K562 (cell line): Measurements from ENCODE around the gene GLI1. TPM values are rescaled to one million over a fixed set of nuclear protein-coding genes. Genes with fewer than 3 reads are reported as not detected.

Source experiments
- ASH1L ChIP-seq: fragments of 450-650 bp; IDR thresholded peaks from 2 replicates; pipeline ENCODE4 v1.6.1; 2018; ENCODE audit warnings: borderline replicate concordance, mild to moderate bottlenecking, low read depth; ENCODE audit not compliant: partially characterized antibody
- CHCHD3 ChIP-seq: fragments of 250-450 bp; sonication (Bioruptor Pico); IDR thresholded peaks from 2 replicates; pipeline ENCODE4 v2.1.2; 2022; ENCODE audit warnings: mild to moderate bottlenecking
- COPS2 ChIP-seq: fragments of 450-650 bp; conservative IDR thresholded peaks from 2 replicates; pipeline ENCODE4 v1.6.1; 2016; ENCODE audit warnings: mild to moderate bottlenecking, moderate library complexity
- ELF2 ChIP-seq: fragments of 250-450 bp; sonication (Bioruptor Pico); IDR thresholded peaks from 2 replicates; pipeline ENCODE4 v1.5.0; 2021; ENCODE audit warnings: mild to moderate bottlenecking
- HMGN3 ChIP-seq: IDR thresholded peaks from 2 replicates; pipeline ENCODE4 v1.6.1; 2011; ENCODE audit warnings: borderline replicate concordance, low read depth, mild to moderate bottlenecking, mixed read lengths, low read length; ENCODE audit not compliant: insufficient read length; ENCODE audit errors: extremely low read depth
- MTA2 ChIP-seq: fragments of 450-650 bp; IDR thresholded peaks from 2 replicates; pipeline ENCODE4 v1.6.1; 2016; ENCODE audit warnings: low read depth
- MXI1 ChIP-seq: IDR thresholded peaks from 2 replicates; pipeline ENCODE4 v1.6.1; 2011; ENCODE audit warnings: low read depth, mild to moderate bottlenecking, improper control_type of control experiment, low read length
- MYC ChIP-seq, 2 experiments: fragments of 250-450 bp in 1 of 2; sonication (Bioruptor Pico) in 1 of 2; IDR thresholded peaks; 2 replicates each; pipeline versions ENCODE4 v1.5.1 to v1.6.1; 2012 to 2021; ENCODE audit warnings: low read depth in 2 of 2, borderline replicate concordance in 1 of 2, improper control_type of control experiment in 1 of 2, low read length in 1 of 2, mild to moderate bottlenecking in 1 of 2, moderate library complexity in 1 of 2
- NEUROD1 ChIP-seq: fragments of 150-350 bp; IDR thresholded peaks from 2 replicates; pipeline ENCODE4 v1.6.1; 2014; ENCODE audit warnings: borderline replicate concordance, low read length, low read depth; ENCODE audit not compliant: partially characterized antibody
- NFE2 ChIP-seq: IDR thresholded peaks from 2 replicates; pipeline ENCODE4 v1.6.1; 2014; ENCODE audit warnings: antibody characterized with exemption, low read depth
- NFRKB ChIP-seq: fragments of 450-650 bp; IDR thresholded peaks from 2 replicates; pipeline ENCODE4 v1.6.1; 2016; ENCODE audit warnings: low read depth
- POLR2A ChIP-seq: fragments of 450-650 bp; conservative IDR thresholded peaks from 2 replicates; pipeline ENCODE4 v1.6.1; 2016
- TBP ChIP-seq: optimal IDR thresholded peaks from 2 replicates; pipeline ENCODE3; 2011; ENCODE audit warnings: low read depth, low read length, improper control_type of control experiment
- TGIF2 ChIP-seq: sonication (generic); formaldehyde crosslinking; IDR thresholded peaks from 2 replicates; pipeline ENCODE4 v1.8.1; 2022; ENCODE audit warnings: mild to moderate bottlenecking, missing genetic modification reagents, moderate library complexity
- TSC22D4 ChIP-seq: fragments of 450-650 bp; IDR thresholded peaks from 2 replicates; pipeline ENCODE4 v1.6.1; 2016; ENCODE audit warnings: missing genetic modification characterization, missing biosample characterization, control low read depth
- XRCC5 ChIP-seq: fragments of 200-400 bp; formaldehyde crosslinking; IDR thresholded peaks from 2 replicates; pipeline ENCODE4 v1.6.1; 2017; ENCODE audit warnings: low read depth, mild to moderate bottlenecking, low read length
- ZNF140 ChIP-seq: fragments of 250-450 bp; sonication (Bioruptor Pico); IDR thresholded peaks from 2 replicates; pipeline ENCODE4 v1.8.0; 2021; ENCODE audit warnings: moderate library complexity, mild to moderate bottlenecking, inconsistent platforms
- ZNF143 ChIP-seq: sonication (generic); formaldehyde crosslinking; IDR thresholded peaks from 2 replicates; pipeline ENCODE4 v1.9.0; 2022; ENCODE audit warnings: mild to moderate bottlenecking, missing genetic modification reagents
- ZNF3 ChIP-seq: fragments of 250-450 bp; sonication (Bioruptor Pico); IDR thresholded peaks from 2 replicates; pipeline ENCODE4 v1.5.0; 2021; ENCODE audit warnings: mild to moderate bottlenecking, moderate library complexity
- ZNF384 ChIP-seq: IDR thresholded peaks from 2 replicates; pipeline ENCODE4 v1.6.1; 2012; ENCODE audit warnings: low read depth, low read length, improper control_type of control experiment
- ZNF668 ChIP-seq: fragments of 250-450 bp; sonication (Bioruptor Pico); IDR thresholded peaks from 2 replicates; pipeline ENCODE4 v1.8.0; 2022; ENCODE audit warnings: mild to moderate bottlenecking, inconsistent platforms
- polyA plus RNA-seq, 8 experiments: library from polyadenylated mRNA; depleted of rRNA in 4 of 8; stranded (reverse) in 5 of 8; unstranded in 3 of 8; fragments of >200 nt; fragmentation: Nextera tagmentation in 2 of 8; fragmentation: Illumina TruSeq in 1 of 8; extraction: Ambion mirVana in 2 of 8; extraction: Trizol in 1 of 8; gene quantifications; 2 replicates each; pipeline versions ENCODE4 v1.2.1 to v1.2.3, GENCODE V29; 2011 to 2014; ENCODE audit warnings: inconsistent platforms in 1 of 8, missing spikeins in 1 of 8
- total RNA-seq, 7 experiments: library from RNA; depleted of rRNA in 6 of 7; stranded (reverse); fragments of >200 nt in 6 of 7; fragmentation: Illumina TruSeq in 2 of 7; extraction: Trizol in 2 of 7; gene quantifications; 2 replicates each; pipeline versions ENCODE4 v1.2.1 to v1.2.3, GENCODE V29; 2011 to 2021; ENCODE audit warnings: low replicate concordance in 1 of 7
- TF ChIP-seq, protein P1 (sequence below): fragments of 250-450 bp; sonication (Bioruptor Pico); IDR thresholded peaks from 2 replicates; pipeline ENCODE4 v1.5.0; 2022; ENCODE audit warnings: mild to moderate bottlenecking
- TF ChIP-seq, protein P2 (sequence below): sonication (generic); formaldehyde crosslinking; IDR thresholded peaks from 2 replicates; pipeline ENCODE4 v1.8.1; 2023; ENCODE audit warnings: mild to moderate bottlenecking, missing genetic modification reagents
- TF ChIP-seq, protein P3 (sequence below): fragments of 450-650 bp; IDR thresholded peaks from 2 replicates; pipeline ENCODE4 v1.6.1; 2018; ENCODE audit warnings: mild to moderate bottlenecking, low read depth; ENCODE audit not compliant: partially characterized antibody

The GLI1 gene
- total and polyA plus RNA-seq, 9 of the 15 experiments (the other 6 are each of a cell fraction or from before 2014, with no cell fraction given): 0.24 to 3.7 (median 0.61) TPM

DNA sequence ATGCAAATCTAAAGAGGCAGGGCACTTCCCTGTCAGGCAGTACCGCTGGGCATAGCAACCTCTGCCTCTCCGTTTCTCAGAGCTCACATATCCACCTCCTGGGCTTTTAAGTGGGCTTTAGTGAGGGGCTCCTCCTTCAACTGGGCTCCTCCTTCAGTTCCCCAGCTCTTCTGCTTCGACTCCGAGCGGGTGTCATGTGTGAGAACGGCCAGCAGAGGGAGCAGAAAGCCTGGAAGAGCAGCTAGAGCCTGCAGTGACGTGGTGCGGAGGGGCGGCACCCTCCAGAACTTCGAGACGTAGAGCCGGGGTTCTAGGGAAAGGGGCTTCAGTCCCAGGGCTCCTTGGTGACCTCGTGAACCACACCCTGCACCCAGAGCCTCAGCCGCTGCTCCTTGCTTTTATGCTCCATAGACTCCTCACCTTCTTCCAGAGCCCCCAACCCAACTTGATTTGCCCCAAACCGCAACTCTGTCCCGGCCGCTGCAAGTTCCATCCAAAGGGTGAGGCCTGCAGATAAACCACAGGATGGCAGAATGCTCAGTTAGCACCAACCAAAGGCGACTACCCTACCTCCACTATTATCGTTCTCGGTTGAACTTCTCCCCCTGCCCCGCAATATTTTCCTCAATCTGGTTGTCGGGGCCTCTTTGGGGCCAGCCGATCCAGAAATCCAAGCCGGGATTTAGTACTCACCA lies 383 bp upstream of the GLI1 start (continued):
- TF ChIP-seq, protein P1, sequence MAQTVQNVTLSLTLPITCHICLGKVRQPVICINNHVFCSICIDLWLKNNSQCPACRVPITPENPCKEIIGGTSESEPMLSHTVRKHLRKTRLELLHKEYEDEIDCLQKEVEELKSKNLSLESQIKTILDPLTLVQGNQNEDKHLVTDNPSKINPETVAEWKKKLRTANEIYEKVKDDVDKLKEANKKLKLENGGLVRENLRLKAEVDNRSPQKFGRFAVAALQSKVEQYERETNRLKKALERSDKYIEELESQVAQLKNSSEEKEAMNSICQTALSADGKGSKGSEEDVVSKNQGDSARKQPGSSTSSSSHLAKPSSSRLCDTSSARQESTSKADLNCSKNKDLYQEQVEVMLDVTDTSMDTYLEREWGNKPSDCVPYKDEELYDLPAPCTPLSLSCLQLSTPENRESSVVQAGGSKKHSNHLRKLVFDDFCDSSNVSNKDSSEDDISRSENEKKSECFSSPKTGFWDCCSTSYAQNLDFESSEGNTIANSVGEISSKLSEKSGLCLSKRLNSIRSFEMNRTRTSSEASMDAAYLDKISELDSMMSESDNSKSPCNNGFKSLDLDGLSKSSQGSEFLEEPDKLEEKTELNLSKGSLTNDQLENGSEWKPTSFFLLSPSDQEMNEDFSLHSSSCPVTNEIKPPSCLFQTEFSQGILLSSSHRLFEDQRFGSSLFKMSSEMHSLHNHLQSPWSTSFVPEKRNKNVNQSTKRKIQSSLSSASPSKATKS (CRISPR knock-in tag): no peak
- TF ChIP-seq HMGN3 (no peak), NEUROD1 (peak; percentile 96), ZNF140 (CRISPR knock-in tag) (no peak), ZNF3 (no peak), TBP (peak; percentile 37), NFE2 (no peak), MXI1 (no peak), ZNF384 (no peak), POLR2A (peak; percentile 59; the same call in 1 of the 2 replicates), XRCC5 (peak; percentile 70), TGIF2 (CRISPR knock-in tag) (no peak), ELF2 (no peak), MTA2 (no peak), ASH1L (no peak), CHCHD3 (no peak), COPS2 (no peak), NFRKB (no peak), ZNF143 (CRISPR knock-in tag) (peak; percentile 45; the same call in 1 of the 2 replicates), MYC (IDR thresholded peaks at IDR 0.05; ENCODE audit: low read depth, low read length) (peak; percentile 40), MYC (CRISPR knock-in tag; IDR thresholded peaks at IDR 0.05; ENCODE audit: borderline replicate concordance, low read depth) (no peak), ZNF668 (no peak), TSC22D4 (tag) (no peak)
- TF ChIP-seq, protein P2, sequence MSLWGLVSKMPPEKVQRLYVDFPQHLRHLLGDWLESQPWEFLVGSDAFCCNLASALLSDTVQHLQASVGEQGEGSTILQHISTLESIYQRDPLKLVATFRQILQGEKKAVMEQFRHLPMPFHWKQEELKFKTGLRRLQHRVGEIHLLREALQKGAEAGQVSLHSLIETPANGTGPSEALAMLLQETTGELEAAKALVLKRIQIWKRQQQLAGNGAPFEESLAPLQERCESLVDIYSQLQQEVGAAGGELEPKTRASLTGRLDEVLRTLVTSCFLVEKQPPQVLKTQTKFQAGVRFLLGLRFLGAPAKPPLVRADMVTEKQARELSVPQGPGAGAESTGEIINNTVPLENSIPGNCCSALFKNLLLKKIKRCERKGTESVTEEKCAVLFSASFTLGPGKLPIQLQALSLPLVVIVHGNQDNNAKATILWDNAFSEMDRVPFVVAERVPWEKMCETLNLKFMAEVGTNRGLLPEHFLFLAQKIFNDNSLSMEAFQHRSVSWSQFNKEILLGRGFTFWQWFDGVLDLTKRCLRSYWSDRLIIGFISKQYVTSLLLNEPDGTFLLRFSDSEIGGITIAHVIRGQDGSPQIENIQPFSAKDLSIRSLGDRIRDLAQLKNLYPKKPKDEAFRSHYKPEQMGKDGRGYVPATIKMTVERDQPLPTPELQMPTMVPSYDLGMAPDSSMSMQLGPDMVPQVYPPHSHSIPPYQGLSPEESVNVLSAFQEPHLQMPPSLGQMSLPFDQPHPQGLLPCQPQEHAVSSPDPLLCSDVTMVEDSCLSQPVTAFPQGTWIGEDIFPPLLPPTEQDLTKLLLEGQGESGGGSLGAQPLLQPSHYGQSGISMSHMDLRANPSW: no peak
- TF ChIP-seq, protein P3, sequence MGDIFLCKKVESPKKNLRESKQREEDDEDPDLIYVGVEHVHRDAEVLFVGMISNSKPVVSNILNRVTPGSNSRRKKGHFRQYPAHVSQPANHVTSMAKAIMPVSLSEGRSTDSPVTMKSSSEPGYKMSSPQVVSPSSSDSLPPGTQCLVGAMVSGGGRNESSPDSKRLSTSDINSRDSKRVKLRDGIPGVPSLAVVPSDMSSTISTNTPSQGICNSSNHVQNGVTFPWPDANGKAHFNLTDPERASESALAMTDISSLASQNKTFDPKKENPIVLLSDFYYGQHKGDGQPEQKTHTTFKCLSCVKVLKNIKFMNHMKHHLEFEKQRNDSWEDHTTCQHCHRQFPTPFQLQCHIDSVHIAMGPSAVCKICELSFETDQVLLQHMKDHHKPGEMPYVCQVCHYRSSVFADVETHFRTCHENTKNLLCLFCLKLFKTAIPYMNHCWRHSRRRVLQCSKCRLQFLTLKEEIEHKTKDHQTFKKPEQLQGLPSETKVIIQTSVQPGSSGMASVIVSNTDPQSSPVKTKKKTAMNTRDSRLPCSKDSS: no peak
